Adrenal gland (tissue), 12 donors: ENCODE data around the gene NAALADL2. TPM values are rescaled to one million over a fixed set of nuclear protein-coding genes. Genes with fewer than 3 reads are reported as not detected.

Experiments used
- DNase-seq, 7 donors: peaks; one replicate each; pipeline ENCODE4 v3.0.0-alpha.2; 2019 to 2020
- H3K27ac ChIP-seq, 5 donors: fragments of 200-600 bp; sonication (generic) in 4 of 5; 1 replicate in 3 of 5; 2 replicates in 2 of 5; pipeline versions ENCODE4 v1.5.1 to v1.8.0; 2016 to 2020; ENCODE audit warnings: mild to moderate bottlenecking in 1 of 5
- H3K27me3 ChIP-seq: fragments of 200-600 bp; 2 replicates; pipeline ENCODE4 v1.8.0; 2021
- H3K36me3 ChIP-seq, 2 donors: fragments of 200-600 bp; replicated peaks in 1 of 2; 1 replicate in 1 of 2; 2 replicates in 1 of 2; pipeline versions ENCODE4 v1.5.1 to v1.8.0; 2018 to 2022
- H3K4me1 ChIP-seq, 2 donors: fragments of 200-600 bp; replicated peaks in 1 of 2; 1 replicate in 1 of 2; 2 replicates in 1 of 2; pipeline versions ENCODE4 v1.5.1 to v1.8.0; 2018 to 2021
- H3K4me3 ChIP-seq, 4 donors: fragments of 200-600 bp; sonication (generic) in 3 of 4; one replicate each; pipeline ENCODE4 v1.5.1; 2016 to 2018
- H3K9me3 ChIP-seq, 3 donors: fragments of 200-600 bp; sonication (generic) in 1 of 3; replicated peaks in 1 of 3; 1 replicate in 2 of 3; 2 replicates in 1 of 3; pipeline versions ENCODE4 v1.5.1 to v1.8.0; 2016 to 2021
- POLR2A ChIP-seq, 2 donors: fragments of 450-650 bp; IDR thresholded peaks; one replicate each; pipeline ENCODE4 v1.6.1; 2017; ENCODE audit warnings: antibody characterized with exemption in 2 of 2, mild to moderate bottlenecking in 2 of 2, moderate library complexity in 1 of 2
- WGBS, 4 donors: extraction: QIAGEN DNeasy Blood & Tissue Kit in 2 of 4; methylation state at CpG; one replicate each; pipeline versions ENCODE4 v1.1.5 to v1.1.7; 2013 to 2017; 5-methylcytosine and 5-hydroxymethylcytosine counted together
- intact Hi-C, 2 donors: fragments of 100-400 bp; cut with DNase I; formaldehyde crosslinking; loops; one replicate each; pipeline versions ENCODE4 v1.14.1 to v1.15.0; 2022 to 2023
- microRNA-seq, 3 donors: library from miRNA; unstranded; fragments of <30 nt; microRNA quantifications; one replicate each; pipeline ENCODE4, GENCODE V29; 2017 to 2020
- polyA plus RNA-seq, 3 donors: library from polyadenylated mRNA; stranded (reverse); fragments of 200-250 nt in 2 of 3; fragments of 350-450 nt in 1 of 3; fragmentation: Illumina TruSeq in 1 of 3; extraction: RNeasy Lipid Tissue Mini Kit (QIAGEN cat#74804) in 1 of 3; gene quantifications; one replicate each; pipeline ENCODE4 v1.2.3, GENCODE V29; 2013 to 2014
- small RNA-seq, 2 donors: library from RNA; depleted of rRNA; stranded (forward); fragments of <200 nt; gene quantifications; one replicate each; pipeline ENCODE3, GENCODE V24; 2016
- total RNA-seq, 9 donors: library from RNA; depleted of rRNA in 4 of 9; stranded (reverse); fragments of >200 nt in 4 of 9; fragments of 120-200 nt in 1 of 9; fragmentation: NEBNext Ultra II Directional in 1 of 9; extraction: Animal tissue kit (Norgen Biotek cat#: 25700) in 1 of 9; gene quantifications; one replicate each; pipeline versions ENCODE4 v1.1.0 to v1.2.4, GENCODE V29; 2013 to 2023
- TF ChIP-seq, protein P1 (sequence below), 6 experiments: fragments of 450-650 bp in 4 of 6; fragments of 200-600 bp in 2 of 6; sonication (generic) in 1 of 6; IDR thresholded peaks; 1 replicate in 5 of 6; 2 replicates in 1 of 6; pipeline versions ENCODE4 v1.5.1 to v1.8.0; 2016 to 2021; ENCODE audit warnings: antibody characterized with exemption in 6 of 6, mild to moderate bottlenecking in 2 of 6, moderate library complexity in 1 of 6
- donor health status: healthy with polysubstance abuse.
- donor health status: Bipolar disorder and iron deficiency.
- donor health status: DM: yes; HTN: yes; CAD: no.
- donor health status: DM: no; HTN: no; CAD: no.
- donor health status: DM: no; HTN: no; CAD: no.
- donor health status: DM: yes; HTN: yes; CAD: no.

NAALADL2 gene
- total and polyA plus RNA-seq, 12 donors = 0.24 to 7.8 (median 4.8) TPM

DNA sequence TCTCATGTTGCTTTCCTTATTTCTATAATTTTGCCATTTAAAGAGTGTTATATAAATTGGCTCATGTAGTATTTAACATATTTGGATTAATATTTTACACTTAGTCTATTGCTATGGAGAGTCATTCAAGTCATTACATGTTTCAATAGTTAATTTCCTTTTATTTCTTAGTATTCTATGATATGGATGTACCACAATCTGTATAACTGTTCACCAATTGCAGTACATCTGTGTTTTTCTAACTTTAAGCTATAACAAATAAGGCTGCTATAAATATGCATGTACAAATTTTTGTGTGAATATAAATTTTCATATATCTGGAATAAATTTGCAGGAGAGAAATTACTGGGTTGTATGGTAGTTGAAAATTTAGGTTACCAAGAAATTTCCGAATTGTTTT, 993.4 kb downstream of the NAALADL2 start:
- 69 to 87% (median 74%) methylated on average over 1 of the region's 1 CpG for WGBS, 4 donors
- H3K27me3 ChIP-seq = no peaks in the 10 kb centered on the region

GRCh38 chr3:175857666-175858270, 998.6 kb downstream of the NAALADL2 start:
- H3K36me3 ChIP-seq = no peaks in the 10 kb centered on the region
- TF ChIP-seq, protein P1, sequence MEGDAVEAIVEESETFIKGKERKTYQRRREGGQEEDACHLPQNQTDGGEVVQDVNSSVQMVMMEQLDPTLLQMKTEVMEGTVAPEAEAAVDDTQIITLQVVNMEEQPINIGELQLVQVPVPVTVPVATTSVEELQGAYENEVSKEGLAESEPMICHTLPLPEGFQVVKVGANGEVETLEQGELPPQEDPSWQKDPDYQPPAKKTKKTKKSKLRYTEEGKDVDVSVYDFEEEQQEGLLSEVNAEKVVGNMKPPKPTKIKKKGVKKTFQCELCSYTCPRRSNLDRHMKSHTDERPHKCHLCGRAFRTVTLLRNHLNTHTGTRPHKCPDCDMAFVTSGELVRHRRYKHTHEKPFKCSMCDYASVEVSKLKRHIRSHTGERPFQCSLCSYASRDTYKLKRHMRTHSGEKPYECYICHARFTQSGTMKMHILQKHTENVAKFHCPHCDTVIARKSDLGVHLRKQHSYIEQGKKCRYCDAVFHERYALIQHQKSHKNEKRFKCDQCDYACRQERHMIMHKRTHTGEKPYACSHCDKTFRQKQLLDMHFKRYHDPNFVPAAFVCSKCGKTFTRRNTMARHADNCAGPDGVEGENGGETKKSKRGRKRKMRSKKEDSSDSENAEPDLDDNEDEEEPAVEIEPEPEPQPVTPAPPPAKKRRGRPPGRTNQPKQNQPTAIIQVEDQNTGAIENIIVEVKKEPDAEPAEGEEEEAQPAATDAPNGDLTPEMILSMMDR (IDR thresholded peaks at IDR 0.05) = no peak
- TF ChIP-seq POLR2A (IDR thresholded peaks at IDR 0.05) = no peak
- H3K4me1 ChIP-seq = no peaks in the 10 kb centered on the region
- H3K4me3 ChIP-seq = no peak overlapping the region
- no peak for DNase-seq
- intact Hi-C loops = no loop called here
- no peaks in the 10 kb centered on the region for H3K27me3 ChIP-seq
- WGBS, 4 donors = 76 to 84% (median 80%) methylated on average over 2 of the region's 2 CpGs
- H3K9me3 ChIP-seq = no peaks in the 10 kb centered on the region
- no peak overlapping the region for H3K27ac ChIP-seq

More for the DNA sequence above, 993.4 kb downstream of the NAALADL2 start:
- no peak for DNase-seq
- Histone ChIP-seq H3K9me3 (no peaks in the 10 kb centered on the region), H3K27ac (no peak overlapping the region), H3K4me1 (no peaks in the 10 kb centered on the region), H3K4me3 (no peak overlapping the region), H3K36me3 (no peaks in the 10 kb centered on the region)
- intact Hi-C loops = no loop called here
- no peak for TF ChIP-seq POLR2A (IDR thresholded peaks at IDR 0.05)
- TF ChIP-seq, protein P1 (IDR thresholded peaks at IDR 0.05) = no peak

Small RNA genes lying within 50 kb of the gene (microRNA-seq; reads per million reads assigned to microRNA genes)
- gene MIR4789 = 0 reads per million in 3 donors

Small RNA genes lying within 50 kb of the gene (small RNA-seq; reads per million reads assigned to genes)
- gene MIR4789 (0 reads per million in 2 donors), gene RNU4-91P (0 reads per million in 2 donors), gene RNU6-1233P (0 reads per million in 2 donors), gene RNU6-1317P (0 reads per million in 2 donors)
